ENCODE data around the gene PRMT3. TPM values are rescaled to one million over a fixed set of nuclear protein-coding genes. Genes with fewer than 3 reads are reported as not detected.

Gene PRMT3
- total RNA-seq, 1 experiment from 2014 or later: 23.6 TPM

- H4K20me1 ChIP-seq (ENCODE audit: insufficient read depth): peaks cover 9% of the 10 kb centered on the region
- intact Hi-C loops (cut with micrococcal nuclease; ENCODE audit: unreplicated experiment): no loop called here
- CTCF ChIA-PET: interaction anchor here (0.8 kb wide), 1 partner anchor 317 kb away, joined by 3 read pairs; no protein-coding TSS in a partner anchor
Observed at GRCh38 chr11:20444535-20444934, 57.0 kb downstream of the PRMT3 start.

GRCh38 chr11:20448834-20449233, 61.3 kb downstream of the PRMT3 start:
- Histone ChIP-seq H3K27ac (no peak overlapping the region), H3K4me3 (no peak overlapping the region), H4K20me1 (ENCODE audit: insufficient read depth) (peaks cover 6% of the 10 kb centered on the region; the same call in 1 of the 2 replicates), H3K27me3 (ENCODE audit: insufficient read depth, low read depth) (no peaks in the 10 kb centered on the region), H2AFZ (no peak overlapping the region), H3K4me2 (no peak overlapping the region), H3K9me3 (ENCODE audit: insufficient read depth, low read depth) (no peaks in the 10 kb centered on the region), H3K9me2 (ENCODE audit: insufficient read depth) (no peaks in the 10 kb centered on the region), H3K36me3 (ENCODE audit: low read depth) (peaks cover 10% of the 10 kb centered on the region; the same call in 1 of the 2 replicates), H3K79me2 (ENCODE audit: low read depth) (no peaks in the 10 kb centered on the region), H3F3A (ENCODE audit: insufficient read depth, low read depth) (no peaks in the 10 kb centered on the region), H3K4me1 (replicated peaks; ENCODE audit: insufficient read depth) (no peaks in the 10 kb centered on the region)
- POLR2A ChIA-PET (ENCODE audit: unreplicated experiment): no interaction called here
- no TSS peak for BruUV-seq (replicated peaks)
- DNase-seq: no peak
- CTCF ChIA-PET: no interaction called here
- no peak for TF ChIP-seq EZH2 (IDR thresholded peaks at IDR 0.05; ENCODE audit: low read depth)
- TF ChIP-seq, protein P1, sequence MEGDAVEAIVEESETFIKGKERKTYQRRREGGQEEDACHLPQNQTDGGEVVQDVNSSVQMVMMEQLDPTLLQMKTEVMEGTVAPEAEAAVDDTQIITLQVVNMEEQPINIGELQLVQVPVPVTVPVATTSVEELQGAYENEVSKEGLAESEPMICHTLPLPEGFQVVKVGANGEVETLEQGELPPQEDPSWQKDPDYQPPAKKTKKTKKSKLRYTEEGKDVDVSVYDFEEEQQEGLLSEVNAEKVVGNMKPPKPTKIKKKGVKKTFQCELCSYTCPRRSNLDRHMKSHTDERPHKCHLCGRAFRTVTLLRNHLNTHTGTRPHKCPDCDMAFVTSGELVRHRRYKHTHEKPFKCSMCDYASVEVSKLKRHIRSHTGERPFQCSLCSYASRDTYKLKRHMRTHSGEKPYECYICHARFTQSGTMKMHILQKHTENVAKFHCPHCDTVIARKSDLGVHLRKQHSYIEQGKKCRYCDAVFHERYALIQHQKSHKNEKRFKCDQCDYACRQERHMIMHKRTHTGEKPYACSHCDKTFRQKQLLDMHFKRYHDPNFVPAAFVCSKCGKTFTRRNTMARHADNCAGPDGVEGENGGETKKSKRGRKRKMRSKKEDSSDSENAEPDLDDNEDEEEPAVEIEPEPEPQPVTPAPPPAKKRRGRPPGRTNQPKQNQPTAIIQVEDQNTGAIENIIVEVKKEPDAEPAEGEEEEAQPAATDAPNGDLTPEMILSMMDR (conservative IDR thresholded peaks at IDR 0.05): no peak
- intact Hi-C loops (cut with micrococcal nuclease; ENCODE audit: unreplicated experiment): no loop called here

More at GRCh38 chr11:20444535-20444934, 57.0 kb downstream of the PRMT3 start:
- no peaks in the 10 kb centered on the region for H3F3A ChIP-seq (ENCODE audit: insufficient read depth, low read depth)
- no peaks in the 10 kb centered on the region for H3K4me1 ChIP-seq (replicated peaks; ENCODE audit: insufficient read depth)
- no peaks in the 10 kb centered on the region for H3K9me3 ChIP-seq (ENCODE audit: insufficient read depth, low read depth)
- H2AFZ ChIP-seq: no peak overlapping the region
- POLR2A ChIA-PET (ENCODE audit: unreplicated experiment): no interaction called here
- no peak overlapping the region for H3K4me3 ChIP-seq
- no peak overlapping the region for H3K27ac ChIP-seq
- no peak overlapping the region for H3K4me2 ChIP-seq
- H3K36me3 ChIP-seq (ENCODE audit: low read depth): no peaks in the 10 kb centered on the region
- H3K79me2 ChIP-seq (ENCODE audit: low read depth): no peaks in the 10 kb centered on the region
- no TSS peak for BruUV-seq (replicated peaks)
- DNase-seq: no peak
- no peak for TF ChIP-seq EZH2 (IDR thresholded peaks at IDR 0.05; ENCODE audit: low read depth)
- TF ChIP-seq, protein P1 (conservative IDR thresholded peaks at IDR 0.05): no peak
- H3K9me2 ChIP-seq (ENCODE audit: insufficient read depth): no peaks in the 10 kb centered on the region
- H3K27me3 ChIP-seq (ENCODE audit: insufficient read depth, low read depth): no peaks in the 10 kb centered on the region

DNA sequence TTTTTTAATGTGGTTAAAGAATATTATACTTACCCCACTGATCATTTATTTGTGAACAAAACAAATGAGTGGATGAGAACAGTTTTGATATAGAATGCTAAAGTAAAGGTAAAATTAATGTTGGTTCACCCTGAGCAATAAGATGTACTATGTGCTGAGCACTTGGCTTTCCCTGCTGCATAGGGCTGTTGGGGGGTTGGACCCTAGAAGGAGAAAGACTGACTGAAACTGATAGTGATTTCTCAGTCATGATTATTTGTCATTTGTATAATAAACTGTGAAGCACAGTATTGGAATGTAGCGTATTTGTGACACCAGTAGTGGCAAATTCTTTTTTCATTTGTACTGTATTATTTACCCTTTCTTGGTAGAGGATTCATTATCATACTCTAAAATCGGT, 63.3 kb downstream of the PRMT3 start:
- Histone ChIP-seq H3F3A (ENCODE audit: insufficient read depth, low read depth) (no peaks in the 10 kb centered on the region), H3K4me1 (replicated peaks; ENCODE audit: insufficient read depth) (no peaks in the 10 kb centered on the region), H3K4me2 (no peak overlapping the region), H3K27me3 (ENCODE audit: insufficient read depth, low read depth) (no peaks in the 10 kb centered on the region), H3K4me3 (no peak overlapping the region), H3K9me3 (ENCODE audit: insufficient read depth, low read depth) (no peaks in the 10 kb centered on the region), H3K79me2 (ENCODE audit: low read depth) (no peaks in the 10 kb centered on the region), H4K20me1 (ENCODE audit: insufficient read depth) (no peaks in the 10 kb centered on the region), H2AFZ (no peak overlapping the region), H3K9me2 (ENCODE audit: insufficient read depth) (no peaks in the 10 kb centered on the region), H3K36me3 (ENCODE audit: low read depth) (peaks cover 14% of the 10 kb centered on the region; the same call in 1 of the 2 replicates), H3K27ac (no peak overlapping the region)
- no TSS peak for BruUV-seq (replicated peaks)
- no peak for TF ChIP-seq EZH2 (IDR thresholded peaks at IDR 0.05; ENCODE audit: low read depth)
- TF ChIP-seq, protein P1 (conservative IDR thresholded peaks at IDR 0.05): no peak
- intact Hi-C loops (cut with micrococcal nuclease; ENCODE audit: unreplicated experiment): no loop called here
- CTCF ChIA-PET: no interaction called here
- no peak for DNase-seq
- POLR2A ChIA-PET (ENCODE audit: unreplicated experiment): no interaction called here

All from PC-9 (cell line).